SK-N-MC (cell line): ENCODE results near the gene CFAP410.

Experiments used
- EZH2 ChIP-seq: fragments of 200-600 bp; sonication (generic); IDR thresholded peaks from one replicate; pipeline ENCODE4 v1.6.1; 2017; ENCODE audit warnings: antibody characterized with exemption
- FOXP2 ChIP-seq: optimal IDR thresholded peaks from 2 replicates; pipeline ENCODE3; 2011; ENCODE audit warnings: mild to moderate bottlenecking, moderate library complexity; ENCODE audit not compliant: insufficient read depth; ENCODE audit errors: extremely low read length, control extremely low read depth
- POLR2AphosphoS5 ChIP-seq: IDR thresholded peaks from 2 replicates; pipeline ENCODE4 v1.6.1; 2012; ENCODE audit warnings: mild to moderate bottlenecking, low read depth, low read length, borderline replicate concordance

DNA sequence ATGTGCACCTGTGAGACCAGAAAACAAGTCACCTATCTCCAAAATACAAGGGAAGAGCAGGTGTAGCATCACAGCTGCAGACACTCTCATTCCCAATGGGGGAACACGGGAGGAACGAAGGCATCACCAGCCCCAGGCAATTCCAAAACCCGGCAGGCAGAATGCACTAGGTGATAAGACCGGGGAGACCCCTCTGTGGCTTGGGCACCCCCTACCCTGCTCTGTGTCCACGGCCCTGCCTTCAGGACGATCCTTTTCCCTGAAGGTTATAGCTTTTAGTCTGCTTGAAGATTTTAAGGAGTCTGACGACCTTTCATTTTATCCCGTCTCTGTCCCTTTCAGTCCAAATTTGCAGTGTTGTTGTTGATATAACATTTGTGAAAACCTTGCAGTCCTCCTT lies 33.4 kb upstream of the CFAP410 start:
- TF ChIP-seq EZH2 (no peak), POLR2AphosphoS5 (no peak), FOXP2 (no peak)
